Activated B cell treated with CpG ODN at 0.5 μM for 24 hours (primary cell): ENCODE results near the gene DNAH14. TPM values are rescaled to one million over a fixed set of nuclear protein-coding genes. Genes with fewer than 3 reads are reported as not detected.
A peak's percentile ranks its signal among the peaks of the same experiment; 100 is the strongest.
"Not testable (repeated sequence)": the region's sequence is repeated elsewhere in the genome, so short reads cannot be mapped to it uniquely, and the experiment has no call there.

Source experiments
- ATAC-seq: fragments of 200-7000 bp; cut with Tn5 transposase; one replicate; pipeline ENCODE4 v1.10.0; 2021; ENCODE audit warnings: low read depth, mild to moderate bottlenecking, moderate library complexity
- CTCF ChIA-PET: fragments of 350-600 bp; sonication (Branson Sonifier 250); formaldehyde crosslinking; loops from one replicate; lab custom pipeline; 2021; ENCODE audit warnings: antibody characterized with exemption; lab: Charles Lee
- POLR2A ChIA-PET: fragments of 350-600 bp; sonication (Branson Sonifier 250); formaldehyde crosslinking; loops from one replicate; lab custom pipeline; 2021; ENCODE audit warnings: antibody characterized with exemption; lab: Charles Lee
- DNase-seq: peaks from one replicate; pipeline ENCODE4 v3.0.0; 2022
- H3K27ac Mint-ChIP-seq: one replicate; pipeline ENCODE4 v1.8.0; 2020; ENCODE audit warnings: mixed read lengths
- H3K27me3 Mint-ChIP-seq: one replicate; pipeline ENCODE4 v1.8.0; 2021; ENCODE audit warnings: mixed read lengths
- H3K36me3 Mint-ChIP-seq: one replicate; pipeline ENCODE4 v1.8.0; 2021; ENCODE audit warnings: low read depth, mixed read lengths
- H3K4me1 Mint-ChIP-seq: one replicate; pipeline ENCODE4 v1.8.0; 2021; ENCODE audit warnings: mixed read lengths
- H3K4me3 Mint-ChIP-seq: one replicate; pipeline ENCODE4 v1.8.0; 2020; ENCODE audit warnings: mild to moderate bottlenecking, mixed read lengths
- H3K9me3 Mint-ChIP-seq: one replicate; pipeline ENCODE4 v1.8.0; 2020; ENCODE audit warnings: mixed read lengths
- intact Hi-C: fragments of 100-400 bp; cut with micrococcal nuclease; formaldehyde crosslinking; loops from one replicate; pipeline ENCODE4 v1.15.1; 2024
- total RNA-seq: library from RNA; stranded (reverse); gene quantifications from 2 replicates; pipeline ENCODE4 v1.2.3, GENCODE V29; 2022
- TF ChIP-seq, protein P1 (sequence below): fragments of 200-600 bp; IDR thresholded peaks from one replicate; pipeline ENCODE4 v1.8.0; 2022; ENCODE audit warnings: antibody characterized with exemption, mild to moderate bottlenecking

DNAH14 gene
- total RNA-seq = not detected in 2 replicates

DNA sequence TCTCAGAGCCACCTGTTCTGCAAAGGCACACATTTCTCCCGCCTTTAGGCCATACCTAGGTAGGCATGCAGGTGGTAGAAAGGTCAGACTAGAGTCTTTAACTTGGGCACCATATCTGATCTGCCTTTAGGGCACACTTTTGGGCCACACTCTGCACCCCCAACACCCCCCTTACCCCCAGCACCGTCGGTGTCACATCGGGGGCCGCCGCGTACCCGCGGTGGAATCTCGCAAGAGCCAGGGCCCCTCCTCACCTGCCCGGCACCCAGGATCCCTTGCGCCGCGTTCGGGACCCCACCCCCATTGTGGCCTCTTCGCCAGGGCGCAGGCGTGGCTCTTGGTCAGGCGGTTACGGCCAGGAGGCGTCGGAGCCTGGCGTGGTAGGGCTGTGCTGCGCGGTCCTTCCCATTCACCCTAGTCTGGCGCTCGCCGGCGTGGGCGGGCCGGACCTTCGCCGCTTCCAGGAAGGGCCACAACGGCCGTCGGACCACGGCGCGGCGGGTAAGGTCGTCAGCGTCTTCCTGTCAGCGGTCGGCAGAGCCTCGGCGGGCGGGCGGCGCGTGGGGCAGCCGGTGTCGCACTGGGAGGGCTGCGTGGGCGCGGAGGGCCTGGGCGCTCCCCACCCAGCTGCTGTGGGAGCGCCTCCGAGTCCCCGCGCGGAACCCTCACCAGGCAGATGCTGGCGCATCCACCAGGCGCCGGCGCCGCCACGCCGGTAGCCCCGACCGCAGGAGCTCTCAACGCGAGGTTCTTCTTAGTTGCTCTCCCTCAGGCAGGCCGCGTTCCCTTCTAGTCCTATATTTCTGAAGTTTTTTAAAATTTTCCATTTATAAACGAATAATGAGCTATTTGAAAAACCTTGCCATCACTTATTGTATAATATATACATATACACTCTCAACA lies at the start of gene DNAH14:
DNAH14 (plus strand) TSS at position 341 of the 903 bp plus-strand sequence. CDS start 23,028 bp downstream, outside the sequence.
- H3K4me1 Mint-ChIP-seq = peaks cover 2% of the 10 kb centered on the region
- peaks cover 16% of the 10 kb centered on the region for H3K27me3 Mint-ChIP-seq
- POLR2A ChIA-PET = no interaction called here
- H3K27ac Mint-ChIP-seq = no peak within 1 kb of the TSS
- H3K4me3 Mint-ChIP-seq = peak within 1 kb of the TSS; percentile 38
- intact Hi-C loops = no loop called here
- no peak for DNase-seq
- peaks cover 11% of the 10 kb centered on the region for H3K36me3 Mint-ChIP-seq
- ATAC-seq = no peak
- CTCF ChIA-PET = no interaction called here
- TF ChIP-seq, protein P1, sequence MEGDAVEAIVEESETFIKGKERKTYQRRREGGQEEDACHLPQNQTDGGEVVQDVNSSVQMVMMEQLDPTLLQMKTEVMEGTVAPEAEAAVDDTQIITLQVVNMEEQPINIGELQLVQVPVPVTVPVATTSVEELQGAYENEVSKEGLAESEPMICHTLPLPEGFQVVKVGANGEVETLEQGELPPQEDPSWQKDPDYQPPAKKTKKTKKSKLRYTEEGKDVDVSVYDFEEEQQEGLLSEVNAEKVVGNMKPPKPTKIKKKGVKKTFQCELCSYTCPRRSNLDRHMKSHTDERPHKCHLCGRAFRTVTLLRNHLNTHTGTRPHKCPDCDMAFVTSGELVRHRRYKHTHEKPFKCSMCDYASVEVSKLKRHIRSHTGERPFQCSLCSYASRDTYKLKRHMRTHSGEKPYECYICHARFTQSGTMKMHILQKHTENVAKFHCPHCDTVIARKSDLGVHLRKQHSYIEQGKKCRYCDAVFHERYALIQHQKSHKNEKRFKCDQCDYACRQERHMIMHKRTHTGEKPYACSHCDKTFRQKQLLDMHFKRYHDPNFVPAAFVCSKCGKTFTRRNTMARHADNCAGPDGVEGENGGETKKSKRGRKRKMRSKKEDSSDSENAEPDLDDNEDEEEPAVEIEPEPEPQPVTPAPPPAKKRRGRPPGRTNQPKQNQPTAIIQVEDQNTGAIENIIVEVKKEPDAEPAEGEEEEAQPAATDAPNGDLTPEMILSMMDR = no peak
- peaks cover 27% of the 10 kb centered on the region for H3K9me3 Mint-ChIP-seq

DNA sequence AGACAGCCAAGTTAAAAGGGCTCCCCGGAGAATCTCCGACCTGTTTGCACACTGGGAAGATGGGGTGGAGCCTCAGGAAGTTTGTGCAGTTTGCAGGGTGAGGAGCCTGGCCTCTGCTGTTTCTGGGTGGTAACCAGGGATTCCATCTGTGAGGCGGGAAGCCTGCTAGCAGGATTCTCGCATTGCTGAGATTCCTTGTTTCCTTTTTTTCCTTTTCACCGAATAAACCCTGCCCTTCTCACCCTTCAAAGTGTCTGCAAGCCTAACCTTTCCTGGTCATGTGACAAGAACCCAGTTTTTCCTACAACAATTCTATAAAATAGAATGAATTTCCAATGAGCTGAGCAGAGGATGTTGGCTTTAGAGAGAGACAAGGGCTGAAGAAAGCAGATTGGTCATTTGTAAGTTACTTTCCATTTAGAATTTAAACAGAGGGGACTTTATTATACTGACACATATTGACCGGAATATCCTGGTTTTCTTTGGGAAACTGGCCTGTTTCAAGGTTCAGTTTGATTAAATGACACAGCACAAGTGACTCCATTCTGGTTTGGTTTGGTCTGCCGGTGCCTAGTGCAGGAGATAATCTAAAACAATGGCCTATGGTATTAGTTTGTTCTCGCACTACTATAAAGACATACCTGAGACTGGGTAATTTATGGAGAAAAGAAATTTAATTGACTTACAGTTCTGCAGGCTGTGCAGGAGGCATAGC lies 48.7 kb upstream of the DNAH14 start:
- Mint-ChIP-seq H3K9me3 (no peaks in the 10 kb centered on the region), H3K4me1 (no peaks in the 10 kb centered on the region), H3K36me3 (no peaks in the 10 kb centered on the region), H3K27ac (no peak overlapping the region), H3K27me3 (peaks cover 12% of the 10 kb centered on the region), H3K4me3 (no peak overlapping the region)
- TF ChIP-seq, protein P1 = no peak
- ATAC-seq (no peak), DNase-seq (no peak)
- CTCF ChIA-PET = no interaction called here
- intact Hi-C loops = no loop called here
- POLR2A ChIA-PET = no interaction called here

DNA sequence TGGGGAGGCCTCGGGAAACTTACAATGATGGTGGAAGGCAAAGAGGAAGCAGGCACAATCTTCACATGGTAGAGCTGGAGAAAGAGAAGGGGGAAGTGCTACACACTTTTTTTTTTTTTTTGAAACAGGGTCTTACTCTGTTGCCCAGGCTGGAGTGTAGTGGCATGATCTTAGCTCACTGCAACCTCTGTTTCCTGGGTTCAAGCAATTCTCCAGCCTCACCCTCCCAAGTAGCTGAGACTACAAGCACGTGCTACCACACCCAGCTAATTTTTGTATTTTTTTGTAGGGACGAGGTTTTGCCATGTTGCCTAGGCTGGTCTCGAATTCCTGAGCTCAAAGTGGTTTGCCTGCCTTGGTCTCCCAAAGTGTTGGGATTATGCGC lies 48.2 kb upstream of the DNAH14 start:
- H3K27me3 Mint-ChIP-seq = peaks cover 12% of the 10 kb centered on the region
- H3K36me3 Mint-ChIP-seq, H3K27ac Mint-ChIP-seq, DNase-seq, H3K4me3 Mint-ChIP-seq, H3K9me3 Mint-ChIP-seq, POLR2A ChIA-PET, CTCF ChIA-PET, intact Hi-C loops, ATAC-seq, H3K4me1 Mint-ChIP-seq: not testable (repeated sequence)

DNA sequence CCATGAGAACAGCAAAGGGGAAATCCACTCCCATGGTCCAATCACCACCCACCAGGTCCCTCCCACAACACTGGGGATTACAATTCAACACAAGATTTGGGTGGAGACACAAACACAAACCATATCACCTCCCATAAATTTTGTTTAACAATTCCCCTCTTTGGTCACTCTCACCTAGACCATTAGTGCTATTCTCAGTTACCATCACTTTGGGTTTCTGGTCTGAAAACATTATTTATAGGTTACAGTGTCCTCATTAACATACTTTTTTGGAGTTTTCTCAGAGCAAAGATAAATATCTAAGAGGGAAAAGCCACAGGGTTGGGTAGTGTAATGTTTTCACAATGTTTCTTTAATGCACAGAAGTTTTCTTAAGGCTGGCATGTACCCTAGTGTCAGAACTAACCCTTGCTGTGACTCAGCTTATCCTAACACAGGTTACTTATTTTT lies 47.7 kb upstream of the DNAH14 start:
- ATAC-seq (no peak), DNase-seq (no peak)
- no peaks in the 10 kb centered on the region for H3K36me3 Mint-ChIP-seq
- peaks cover 3% of the 10 kb centered on the region for H3K9me3 Mint-ChIP-seq
- H3K4me1 Mint-ChIP-seq = no peaks in the 10 kb centered on the region
- ChIA-PET POLR2A (no interaction called here), CTCF (no interaction called here)
- H3K27ac Mint-ChIP-seq = no peak overlapping the region
- intact Hi-C loops = no loop called here
- H3K4me3 Mint-ChIP-seq = no peak overlapping the region
- peaks cover 9% of the 10 kb centered on the region for H3K27me3 Mint-ChIP-seq
- TF ChIP-seq, protein P1 = no peak

DNA sequence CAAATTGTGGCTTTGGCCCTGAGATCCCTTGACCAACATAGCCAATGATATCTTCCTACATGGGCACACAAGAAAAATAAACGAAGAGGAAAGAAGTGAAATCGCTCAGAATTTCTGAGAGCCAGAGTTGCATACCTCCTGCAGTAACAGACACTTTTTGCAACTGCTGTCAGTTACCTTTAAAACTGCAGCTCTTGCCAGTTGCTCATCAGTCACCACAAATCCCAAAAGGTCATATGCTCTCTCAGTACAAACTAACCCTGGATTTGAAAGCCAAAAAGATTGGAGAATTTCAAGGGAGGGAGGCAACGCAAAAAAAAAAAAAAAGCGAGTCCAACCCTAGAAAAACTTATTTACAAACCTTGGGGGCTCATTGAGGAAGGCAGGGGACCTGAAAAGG lies 47.2 kb upstream of the DNAH14 start:
- CTCF ChIA-PET = no interaction called here
- Mint-ChIP-seq H3K4me1 (no peaks in the 10 kb centered on the region), H3K9me3 (peaks cover 3% of the 10 kb centered on the region), H3K4me3 (no peak overlapping the region), H3K36me3 (no peaks in the 10 kb centered on the region), H3K27ac (no peak overlapping the region), H3K27me3 (peaks cover 7% of the 10 kb centered on the region)
- TF ChIP-seq, protein P1 = no peak
- ATAC-seq (no peak), DNase-seq (no peak)
- POLR2A ChIA-PET = no interaction called here
- intact Hi-C loops = no loop called here
